ENCODE data around the gene ASGR2. TPM values are rescaled to one million over a fixed set of nuclear protein-coding genes. Genes with fewer than 3 reads are reported as not detected.
"Not testable (repeated sequence)": the region's sequence is repeated elsewhere in the genome, so short reads cannot be mapped to it uniquely, and the experiment has no call there.

ASGR2 gene, protein sequence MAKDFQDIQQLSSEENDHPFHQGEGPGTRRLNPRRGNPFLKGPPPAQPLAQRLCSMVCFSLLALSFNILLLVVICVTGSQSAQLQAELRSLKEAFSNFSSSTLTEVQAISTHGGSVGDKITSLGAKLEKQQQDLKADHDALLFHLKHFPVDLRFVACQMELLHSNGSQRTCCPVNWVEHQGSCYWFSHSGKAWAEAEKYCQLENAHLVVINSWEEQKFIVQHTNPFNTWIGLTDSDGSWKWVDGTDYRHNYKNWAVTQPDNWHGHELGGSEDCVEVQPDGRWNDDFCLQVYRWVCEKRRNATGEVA
- total RNA-seq: 1 to 10 TPM in 1 of 4 donors, not detected in 3; 2.4 TPM
- polyA plus RNA-seq: 1 to 10 TPM in 2 of 3 donors, not detected in 1; 1.0 to 1.6 TPM

GRCh38 chr17:7114241-7114874, at the start of gene ASGR2:
Gene ASGR2, minus strand, starts transcription at chr17:7114822. Its CDS starts 582 bp downstream, at chr17:7114240.
- TF ChIP-seq POLR2AphosphoS5 (IDR thresholded peaks at IDR 0.05): no peak
- TF ChIP-seq CTCF (IDR thresholded peaks at IDR 0.05): no peak
- TF ChIP-seq POLR2A (IDR thresholded peaks at IDR 0.05): no peak
- no peak for TF ChIP-seq EP300 (IDR thresholded peaks at IDR 0.05)
- H3K36me3 ChIP-seq: no peaks in the 10 kb centered on the region
- intact Hi-C loops (cut with DNase I): no loop called here
- peaks cover 0 to 3% (median 0%) of the 10 kb centered on the region in 4 donors for H3K4me1 ChIP-seq
- no peaks in the 10 kb centered on the region for H3K9me3 ChIP-seq
- H3K27ac ChIP-seq: no peak within 1 kb of the TSS
- WGBS, 2 donors: 76 to 85% methylated on average over 14 of the region's 14 CpGs
- no peak within 1 kb of the TSS for H3K4me3 ChIP-seq
- H3K27me3 ChIP-seq: peaks cover 0 to 19% (median 0%) of the 10 kb centered on the region in 3 donors
- no peak for DNase-seq

DNA sequence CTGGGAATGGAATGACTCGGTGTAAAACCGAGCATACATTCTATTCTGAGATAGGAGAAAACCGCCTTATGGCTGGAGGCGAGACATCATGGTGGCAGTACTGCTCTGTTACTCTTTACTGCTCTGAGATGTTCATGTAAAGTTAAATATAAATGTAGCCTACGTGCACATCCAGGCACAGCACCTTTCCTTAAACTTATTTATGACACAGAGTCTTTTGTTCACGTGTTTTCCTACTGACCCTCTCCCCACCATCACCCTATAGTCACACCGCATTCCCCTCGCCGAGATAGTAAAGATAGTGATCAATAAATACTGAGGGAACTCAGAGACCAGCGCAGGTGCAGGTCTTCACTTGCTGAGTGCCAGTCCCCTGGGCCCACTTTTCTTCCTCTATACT, 44.9 kb upstream of the ASGR2 start:
- DNase-seq; H3K36me3 ChIP-seq; H3K9me3 ChIP-seq; H3K27me3 ChIP-seq; intact Hi-C loops (cut with DNase I); H3K4me3 ChIP-seq; H3K27ac ChIP-seq; H3K4me1 ChIP-seq: not testable (repeated sequence)
- 67 to 70% methylated on average over 10 of the region's 10 CpGs for WGBS, 2 donors

DNA sequence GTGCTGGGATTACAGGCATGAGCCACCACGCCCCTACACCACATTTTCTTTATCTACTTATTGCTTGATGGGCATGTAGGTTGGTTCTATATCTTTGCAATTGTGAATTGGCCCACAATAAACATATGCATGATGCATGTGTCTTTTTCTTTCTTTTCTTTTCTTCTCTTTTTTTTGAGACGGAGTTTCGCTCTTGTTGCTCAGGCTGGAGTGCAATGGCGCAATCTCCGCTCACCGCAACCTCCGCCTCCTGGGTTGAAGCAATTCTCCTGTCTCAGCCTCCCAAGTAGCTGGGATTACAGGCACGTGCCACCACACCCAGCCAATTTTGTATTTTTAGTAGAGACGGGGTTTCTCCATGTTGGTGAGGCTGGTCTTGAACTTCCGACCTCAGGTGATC, 43.8 kb upstream of the ASGR2 start:
- DNase-seq; H3K27ac ChIP-seq; H3K4me3 ChIP-seq; H3K4me1 ChIP-seq; H3K36me3 ChIP-seq; intact Hi-C loops (cut with DNase I); H3K27me3 ChIP-seq; H3K9me3 ChIP-seq: not testable (repeated sequence)
- 82 to 90% methylated on average over 10 of the region's 10 CpGs for WGBS, 2 donors

DNA sequence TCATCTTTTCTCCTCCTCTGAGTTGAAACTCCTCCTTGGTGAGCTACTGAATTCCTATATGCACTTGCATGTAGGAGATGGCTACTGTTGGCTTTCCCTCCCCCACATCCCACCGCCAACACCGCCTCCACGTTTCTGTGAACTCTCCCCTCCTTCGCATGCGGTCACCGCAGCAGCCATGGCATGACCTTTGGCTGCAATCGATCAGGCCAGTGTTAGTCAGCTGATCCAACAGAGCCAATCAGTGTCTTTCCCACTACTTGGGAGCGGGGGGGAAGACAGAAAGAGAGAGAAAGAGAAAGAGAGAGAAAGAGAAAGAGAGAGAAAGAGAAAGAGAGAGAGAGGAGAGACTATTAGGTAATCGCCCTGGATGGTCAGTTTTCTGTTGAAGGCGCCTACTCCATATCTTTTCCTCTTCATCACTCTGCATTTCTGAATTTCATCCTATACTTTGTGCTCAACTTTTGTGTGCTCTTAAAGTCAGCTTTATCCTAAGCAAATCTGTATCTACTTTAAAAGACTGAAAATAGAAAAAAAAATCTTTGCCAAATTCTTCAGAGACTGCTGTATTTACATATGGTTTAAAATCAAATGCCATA, 41.8 kb upstream of the ASGR2 start:
- TF ChIP-seq CTCF (IDR thresholded peaks at IDR 0.05) (no peak), EP300 (IDR thresholded peaks at IDR 0.05) (no peak), POLR2AphosphoS5 (IDR thresholded peaks at IDR 0.05) (no peak), POLR2A (IDR thresholded peaks at IDR 0.05) (no peak)
- intact Hi-C loops (cut with DNase I): no loop called here
- peaks cover 0 to 4% (median 0%) of the 10 kb centered on the region in 3 donors for H3K27me3 ChIP-seq
- no peak for DNase-seq
- no peaks in the 10 kb centered on the region for H3K9me3 ChIP-seq
- H3K27ac ChIP-seq: no peak overlapping the region
- H3K4me3 ChIP-seq: no peak overlapping the region
- no peaks in the 10 kb centered on the region for H3K36me3 ChIP-seq
- WGBS, 2 donors: 76 to 79% methylated on average over 10 of the region's 10 CpGs
- H3K4me1 ChIP-seq: no peaks in the 10 kb centered on the region

DNA sequence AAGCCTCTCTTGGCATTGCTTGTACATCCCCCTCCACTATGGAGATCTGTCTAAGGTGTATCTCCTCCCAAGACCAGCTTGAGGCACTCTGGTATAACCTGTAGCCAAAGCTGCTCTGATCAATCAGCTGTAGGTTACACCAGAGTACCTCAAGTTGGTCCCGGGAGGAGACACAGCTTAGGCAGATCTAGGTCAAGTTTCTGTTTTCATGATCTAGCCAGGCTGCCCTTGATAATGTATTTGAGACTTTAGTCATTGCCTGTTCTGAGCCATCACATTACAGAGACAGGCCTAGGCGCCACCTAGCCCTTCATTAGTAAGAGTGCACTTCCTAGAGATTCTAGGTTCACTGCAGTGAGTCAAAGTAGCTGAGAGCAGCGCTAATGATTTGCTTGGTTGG, 33.1 kb upstream of the ASGR2 start:
- no peaks in the 10 kb centered on the region for H3K36me3 ChIP-seq
- H3K4me3 ChIP-seq: no peak overlapping the region
- no peaks in the 10 kb centered on the region for H3K4me1 ChIP-seq
- TF ChIP-seq POLR2A (IDR thresholded peaks at IDR 0.05) (no peak), POLR2AphosphoS5 (IDR thresholded peaks at IDR 0.05) (no peak), EP300 (IDR thresholded peaks at IDR 0.05) (no peak), CTCF (IDR thresholded peaks at IDR 0.05) (no peak)
- H3K27me3 ChIP-seq: peaks cover 0 to 9% (median 4%) of the 10 kb centered on the region in 3 donors
- 58 to 91% methylated on average over 3 of the region's 3 CpGs for WGBS, 2 donors
- DNase-seq: no peak
- no peak overlapping the region for H3K27ac ChIP-seq
- intact Hi-C loops (cut with DNase I): no loop called here
- H3K9me3 ChIP-seq: no peaks in the 10 kb centered on the region
